ENCODE results near the gene NLGN3.

DNA sequence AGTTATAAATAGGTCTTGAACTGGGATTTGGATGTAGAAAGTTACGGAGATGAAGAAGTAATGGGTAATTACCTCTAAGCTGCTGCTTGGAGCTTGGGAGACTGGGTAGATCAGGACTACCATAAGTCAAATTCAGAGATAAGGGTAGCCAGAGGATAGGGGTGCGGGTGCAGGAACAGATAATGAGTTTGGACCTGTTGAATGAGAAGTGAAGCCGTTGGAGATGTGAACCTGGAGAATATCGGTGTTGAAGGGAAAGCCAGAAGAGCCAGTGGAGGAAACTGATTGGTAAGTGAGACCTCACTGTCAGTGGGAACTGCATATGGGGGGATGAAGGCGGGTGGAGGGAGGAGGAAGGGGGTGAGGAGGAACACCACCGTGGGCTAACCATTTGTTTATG lies 49.6 kb upstream of the NLGN3 start:
- TF ChIP-seq, protein P1, sequence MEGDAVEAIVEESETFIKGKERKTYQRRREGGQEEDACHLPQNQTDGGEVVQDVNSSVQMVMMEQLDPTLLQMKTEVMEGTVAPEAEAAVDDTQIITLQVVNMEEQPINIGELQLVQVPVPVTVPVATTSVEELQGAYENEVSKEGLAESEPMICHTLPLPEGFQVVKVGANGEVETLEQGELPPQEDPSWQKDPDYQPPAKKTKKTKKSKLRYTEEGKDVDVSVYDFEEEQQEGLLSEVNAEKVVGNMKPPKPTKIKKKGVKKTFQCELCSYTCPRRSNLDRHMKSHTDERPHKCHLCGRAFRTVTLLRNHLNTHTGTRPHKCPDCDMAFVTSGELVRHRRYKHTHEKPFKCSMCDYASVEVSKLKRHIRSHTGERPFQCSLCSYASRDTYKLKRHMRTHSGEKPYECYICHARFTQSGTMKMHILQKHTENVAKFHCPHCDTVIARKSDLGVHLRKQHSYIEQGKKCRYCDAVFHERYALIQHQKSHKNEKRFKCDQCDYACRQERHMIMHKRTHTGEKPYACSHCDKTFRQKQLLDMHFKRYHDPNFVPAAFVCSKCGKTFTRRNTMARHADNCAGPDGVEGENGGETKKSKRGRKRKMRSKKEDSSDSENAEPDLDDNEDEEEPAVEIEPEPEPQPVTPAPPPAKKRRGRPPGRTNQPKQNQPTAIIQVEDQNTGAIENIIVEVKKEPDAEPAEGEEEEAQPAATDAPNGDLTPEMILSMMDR (IDR thresholded peaks at IDR 0.05): no peak
- no peak for TF ChIP-seq POLR2A (IDR thresholded peaks at IDR 0.05)

Data from lower leg skin (tissue), 3 donors.